IPS-18c (cell line): ENCODE data around the gene ENO4.

Source experiments
- H3K4me3 ChIP-seq: 2 replicates; pipeline ENCODE4 v1.7.0; 2013; ENCODE audit warnings: low read depth, mild to moderate bottlenecking, low read length, moderate library complexity; ENCODE audit not compliant: insufficient read depth
- H3K9me3 ChIP-seq: one replicate; pipeline ENCODE4 v1.6.1; 2013; ENCODE audit warnings: mild to moderate bottlenecking, low read length, moderate library complexity; ENCODE audit not compliant: control insufficient read depth, insufficient read depth

ENO4 gene

GRCh38 chr10:116825901-116826300, 23.4 kb upstream of the ENO4 start:
- Histone ChIP-seq H3K4me3 (no peak overlapping the region), H3K9me3 (no peaks in the 10 kb centered on the region)

- no peak overlapping the region for H3K4me3 ChIP-seq
- no peaks in the 10 kb centered on the region for H3K9me3 ChIP-seq
Observed at GRCh38 chr10:116826803-116827202, 22.5 kb upstream of the ENO4 start.

GRCh38 chr10:116827214-116827671, 22.1 kb upstream of the ENO4 start:
- H3K9me3 ChIP-seq, result no peaks in the 10 kb centered on the region
- no peak overlapping the region for H3K4me3 ChIP-seq

GRCh38 chr10:116828116-116828515, 21.2 kb upstream of the ENO4 start:
- Histone ChIP-seq H3K4me3 (no peak overlapping the region), H3K9me3 (no peaks in the 10 kb centered on the region)

GRCh38 chr10:116829711-116830110, 19.6 kb upstream of the ENO4 start:
- H3K4me3 ChIP-seq, result no peak overlapping the region

GRCh38 chr10:116831086-116831485, 18.2 kb upstream of the ENO4 start:
- H3K4me3 ChIP-seq, result no peak overlapping the region
- H3K9me3 ChIP-seq, result no peaks in the 10 kb centered on the region

More at GRCh38 chr10:116829711-116830110, 19.6 kb upstream of the ENO4 start:
- no peaks in the 10 kb centered on the region for H3K9me3 ChIP-seq

- Histone ChIP-seq H3K9me3 (no peaks in the 10 kb centered on the region), H3K4me3 (no peak overlapping the region)
Observed at GRCh38 chr10:116831790-116832189, 17.5 kb upstream of the ENO4 start.

- no peaks in the 10 kb centered on the region for H3K9me3 ChIP-seq
Observed at GRCh38 chr10:116833986-116834985, 15.0 kb upstream of the ENO4 start.

GRCh38 chr10:116835658-116836057, 13.6 kb upstream of the ENO4 start:
- Histone ChIP-seq H3K4me3 (no peak overlapping the region), H3K9me3 (no peaks in the 10 kb centered on the region)

More at GRCh38 chr10:116833986-116834985, 15.0 kb upstream of the ENO4 start:
- H3K4me3 ChIP-seq, result no peak overlapping the region

- no peak overlapping the region for H3K4me3 ChIP-seq
- no peaks in the 10 kb centered on the region for H3K9me3 ChIP-seq
Observed at GRCh38 chr10:116836083-116836482, 13.2 kb upstream of the ENO4 start.

- Histone ChIP-seq H3K4me3 (no peak overlapping the region), H3K9me3 (no peaks in the 10 kb centered on the region)
Observed at GRCh38 chr10:116836902-116837523, 12.3 kb upstream of the ENO4 start.

GRCh38 chr10:116838143-116838725, 11.1 kb upstream of the ENO4 start:
- no peak overlapping the region for H3K4me3 ChIP-seq
- no peaks in the 10 kb centered on the region for H3K9me3 ChIP-seq

- Histone ChIP-seq H3K9me3 (no peaks in the 10 kb centered on the region), H3K4me3 (no peak overlapping the region)
Observed at GRCh38 chr10:116840389-116841075, 8.8 kb upstream of the ENO4 start.

- Histone ChIP-seq H3K4me3 (no peak overlapping the region), H3K9me3 (no peaks in the 10 kb centered on the region)
Observed at GRCh38 chr10:116845823-116846222, 3.5 kb upstream of the ENO4 start.

GRCh38 chr10:116848032-116848943, 1.0 kb upstream of the ENO4 start:
- peak overlapping the region; percentile 82 for H3K4me3 ChIP-seq
- no peaks in the 10 kb centered on the region for H3K9me3 ChIP-seq

GRCh38 chr10:116848944-116849247, 403 bp upstream of the ENO4 start:
- Histone ChIP-seq H3K4me3 (peak overlapping the region; percentile 82), H3K9me3 (no peaks in the 10 kb centered on the region)
